GM12875 (cell line): Measurements from ENCODE around the gene UAP1L1.
"Not testable (repeated sequence)": the region's sequence is repeated elsewhere in the genome, so short reads cannot be mapped to it uniquely, and the experiment has no call there.

Experiments used
- H3K4me3 ChIP-seq: one replicate; pipeline ENCODE4 v1.5.1; 2011; ENCODE audit warnings: low read depth, low read length, control low read depth
- TF ChIP-seq, protein P1 (sequence below): IDR thresholded peaks from 2 replicates; pipeline ENCODE4 v1.5.1; 2011; ENCODE audit warnings: low read depth, mild to moderate bottlenecking, control low read depth, inconsistent platforms, low read length, moderate library complexity, borderline replicate concordance; ENCODE audit not compliant: insufficient read depth

Gene UAP1L1

GRCh38 chr9:137062384-137062783, 14.9 kb upstream of the UAP1L1 start:
- no peak overlapping the region for H3K4me3 ChIP-seq
- TF ChIP-seq, protein P1, sequence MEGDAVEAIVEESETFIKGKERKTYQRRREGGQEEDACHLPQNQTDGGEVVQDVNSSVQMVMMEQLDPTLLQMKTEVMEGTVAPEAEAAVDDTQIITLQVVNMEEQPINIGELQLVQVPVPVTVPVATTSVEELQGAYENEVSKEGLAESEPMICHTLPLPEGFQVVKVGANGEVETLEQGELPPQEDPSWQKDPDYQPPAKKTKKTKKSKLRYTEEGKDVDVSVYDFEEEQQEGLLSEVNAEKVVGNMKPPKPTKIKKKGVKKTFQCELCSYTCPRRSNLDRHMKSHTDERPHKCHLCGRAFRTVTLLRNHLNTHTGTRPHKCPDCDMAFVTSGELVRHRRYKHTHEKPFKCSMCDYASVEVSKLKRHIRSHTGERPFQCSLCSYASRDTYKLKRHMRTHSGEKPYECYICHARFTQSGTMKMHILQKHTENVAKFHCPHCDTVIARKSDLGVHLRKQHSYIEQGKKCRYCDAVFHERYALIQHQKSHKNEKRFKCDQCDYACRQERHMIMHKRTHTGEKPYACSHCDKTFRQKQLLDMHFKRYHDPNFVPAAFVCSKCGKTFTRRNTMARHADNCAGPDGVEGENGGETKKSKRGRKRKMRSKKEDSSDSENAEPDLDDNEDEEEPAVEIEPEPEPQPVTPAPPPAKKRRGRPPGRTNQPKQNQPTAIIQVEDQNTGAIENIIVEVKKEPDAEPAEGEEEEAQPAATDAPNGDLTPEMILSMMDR, result no peak

- not testable (repeated sequence) for H3K4me3 ChIP-seq
Observed at GRCh38 chr9:137062798-137063197, 14.5 kb upstream of the UAP1L1 start.

- TF ChIP-seq, protein P1, result no peak
- no peak overlapping the region for H3K4me3 ChIP-seq
Observed at GRCh38 chr9:137063311-137064026, 13.8 kb upstream of the UAP1L1 start.

DNA sequence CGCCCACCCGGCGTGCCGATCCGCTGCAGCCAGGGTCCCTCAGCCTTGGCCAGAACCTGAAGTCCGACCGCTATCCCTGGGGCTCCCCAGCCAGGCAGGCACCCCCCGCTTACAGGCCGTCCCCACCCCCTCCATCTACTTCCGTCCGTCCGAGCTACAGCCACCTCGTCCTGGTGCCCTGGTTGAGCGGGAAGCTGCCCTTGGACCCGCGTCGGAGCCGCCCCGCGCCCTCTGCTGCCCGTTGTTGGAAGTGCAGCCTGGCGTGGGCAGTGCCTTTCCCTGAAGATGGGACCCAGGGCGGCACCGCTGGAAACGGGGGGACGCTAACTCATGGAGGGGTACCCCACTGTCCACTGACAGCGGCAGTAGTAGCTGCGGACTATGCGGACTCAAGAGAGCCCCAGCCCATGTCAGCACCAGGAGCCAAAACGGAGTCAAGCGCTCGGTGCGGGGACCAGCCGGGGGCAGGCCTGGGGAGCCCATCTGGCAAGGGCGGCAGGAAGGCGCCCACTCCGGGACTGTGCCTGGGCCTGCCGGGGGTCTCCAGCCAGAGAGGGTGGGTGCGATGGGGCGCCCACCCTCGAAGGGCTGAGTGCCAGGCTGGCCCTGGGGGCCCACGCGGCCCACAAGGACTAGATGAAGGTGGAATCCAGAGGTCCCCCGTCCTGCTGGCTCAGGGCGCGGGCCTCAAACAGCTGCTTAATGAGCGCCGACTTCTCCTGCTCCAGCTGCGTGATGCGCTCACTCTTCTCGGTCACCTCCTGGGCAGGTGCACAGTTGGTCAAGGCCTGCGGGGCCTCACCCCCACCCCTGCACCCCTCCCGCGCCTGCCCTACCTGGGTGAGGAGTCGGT, 13.1 kb upstream of the UAP1L1 start:
- TF ChIP-seq, protein P1, result peak; percentile 95
- H3K4me3 ChIP-seq, result no peak overlapping the region

GRCh38 chr9:137064880-137065164, 12.5 kb upstream of the UAP1L1 start:
- TF ChIP-seq, protein P1, result no peak
- no peak overlapping the region for H3K4me3 ChIP-seq

- TF ChIP-seq, protein P1, result no peak
Observed at GRCh38 chr9:137065336-137065967, 11.9 kb upstream of the UAP1L1 start.

DNA sequence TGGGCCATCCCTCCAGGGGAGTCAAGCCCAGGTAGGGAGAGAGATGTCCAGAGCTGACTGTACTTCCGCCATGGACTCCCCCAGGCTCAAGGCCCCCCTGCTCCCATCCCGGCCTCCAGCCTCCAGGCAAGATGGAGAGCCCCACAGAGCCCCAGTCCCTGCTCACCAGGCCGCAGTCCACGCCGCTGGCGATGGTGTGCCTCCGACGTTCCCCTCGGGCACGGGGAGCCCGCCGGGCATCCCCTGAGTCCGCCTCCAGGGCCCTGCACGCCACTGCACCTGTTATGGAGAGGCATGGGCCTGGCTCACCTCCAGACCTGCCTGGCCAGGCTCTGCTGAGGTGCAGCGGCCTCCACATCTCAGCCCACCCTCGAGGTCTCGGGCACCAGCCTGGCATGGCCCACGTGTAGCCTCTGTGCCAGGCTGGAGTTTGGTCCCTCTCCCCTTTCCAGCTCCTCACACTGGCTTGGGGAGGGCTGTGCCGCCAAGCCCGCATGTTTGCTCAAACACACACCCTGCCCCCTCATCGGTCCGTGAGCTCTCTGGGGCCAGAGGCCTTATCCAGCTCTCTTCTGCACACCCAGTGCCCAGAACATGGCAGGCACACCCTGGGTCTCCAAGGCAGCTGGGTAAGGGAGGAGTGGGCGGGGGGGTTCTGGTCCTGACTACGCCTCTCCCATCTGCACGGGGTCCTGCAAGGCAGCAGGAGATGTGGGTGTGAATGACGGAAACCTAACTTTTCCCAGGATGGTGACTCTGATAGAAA, 11.0 kb upstream of the UAP1L1 start:
- TF ChIP-seq, protein P1, result no peak
- no peak overlapping the region for H3K4me3 ChIP-seq

More at GRCh38 chr9:137065336-137065967, 11.9 kb upstream of the UAP1L1 start:
- no peak overlapping the region for H3K4me3 ChIP-seq
